ENCODE data around the gene MBP. TPM values are rescaled to one million over a fixed set of nuclear protein-coding genes. Genes with fewer than 3 reads are reported as not detected.

Gene MBP
- total and polyA plus RNA-seq, 10 of the 15 experiments (the other 5 are each of a cell fraction or from before 2014, with no cell fraction given): 12.2 to 67.8 (median 42.1) TPM

GRCh38 chr18:77086034-77086433, 46.5 kb downstream of the MBP start:
- POLR2A ChIA-PET: interaction anchor here (1.2 kb wide), 1 partner anchor 20 kb away, joined by 3 read pairs; no protein-coding TSS in a partner anchor
- Histone ChIP-seq H4K20me1 (ENCODE audit: control insufficient read depth, insufficient read depth) (no peaks in the 10 kb centered on the region), H3K27me3 (replicated peaks in 1 of 2; ENCODE audit: control insufficient read depth in 2 of 2, insufficient read depth in 2 of 2, low read length in 1 of 2) (no peaks in the 10 kb centered on the region), H3K27ac (ENCODE audit: control insufficient read depth, insufficient read depth) (no peak overlapping the region), H3K4me2 (ENCODE audit: control insufficient read depth, insufficient read depth) (no peak overlapping the region), H3K79me2 (ENCODE audit: control insufficient read depth, insufficient read depth, low read length) (peaks cover 32% of the 10 kb centered on the region), H3K4me3 (no peak overlapping the region), H2AFZ (ENCODE audit: control insufficient read depth, low read depth, low read length) (no peak overlapping the region), H3K36me3 (ENCODE audit: control insufficient read depth in 2 of 2, insufficient read depth in 2 of 2, low read length in 1 of 2) (peaks cover 12 to 16% of the 10 kb centered on the region in 2 experiments), H3K9me3 (replicated peaks; ENCODE audit: control insufficient read depth, insufficient read depth, low read length) (no peaks in the 10 kb centered on the region; the same call in 2 of the 3 replicates), H3K9ac (ENCODE audit: control insufficient read depth, insufficient read depth, low read length) (no peak overlapping the region), H3K4me1 (ENCODE audit: control insufficient read depth, insufficient read depth, low read length) (peaks cover 4% of the 10 kb centered on the region)
- DNase-seq (ENCODE audit: low read depth, low spot score) (no peak), FAIRE-seq (no peak), ATAC-seq (no peak)
- intact Hi-C loops (cut with micrococcal nuclease; ENCODE audit: unreplicated experiment) (no loop called here), in situ Hi-C loops (cut with MboI) (no loop called here)
- TF ChIP-seq EED (IDR thresholded peaks at IDR 0.05; ENCODE audit: low read depth) (no peak), TARDBP (IDR thresholded peaks at IDR 0.05; ENCODE audit: borderline replicate concordance) (no peak), E2F8 (IDR thresholded peaks at IDR 0.05; ENCODE audit: low read depth, partially characterized antibody) (no peak), PAX5 (IDR thresholded peaks at IDR 0.05; ENCODE audit: borderline replicate concordance, low read depth, low read length) (no peak), JUND (IDR thresholded peaks at IDR 0.05; ENCODE audit: low read depth, low read length) (no peak), ZZZ3 (IDR thresholded peaks at IDR 0.05; ENCODE audit: control insufficient read depth, insufficient read length, low read depth) (no peak), CHD4 (IDR thresholded peaks at IDR 0.05) (no peak), SIX5 (IDR thresholded peaks at IDR 0.05; ENCODE audit: low read depth, low read length, severe bottlenecking) (no peak), BRCA1 (IDR thresholded peaks at IDR 0.05; ENCODE audit: low read depth, low read length) (no peak)
- TF ChIP-seq, protein P1, sequence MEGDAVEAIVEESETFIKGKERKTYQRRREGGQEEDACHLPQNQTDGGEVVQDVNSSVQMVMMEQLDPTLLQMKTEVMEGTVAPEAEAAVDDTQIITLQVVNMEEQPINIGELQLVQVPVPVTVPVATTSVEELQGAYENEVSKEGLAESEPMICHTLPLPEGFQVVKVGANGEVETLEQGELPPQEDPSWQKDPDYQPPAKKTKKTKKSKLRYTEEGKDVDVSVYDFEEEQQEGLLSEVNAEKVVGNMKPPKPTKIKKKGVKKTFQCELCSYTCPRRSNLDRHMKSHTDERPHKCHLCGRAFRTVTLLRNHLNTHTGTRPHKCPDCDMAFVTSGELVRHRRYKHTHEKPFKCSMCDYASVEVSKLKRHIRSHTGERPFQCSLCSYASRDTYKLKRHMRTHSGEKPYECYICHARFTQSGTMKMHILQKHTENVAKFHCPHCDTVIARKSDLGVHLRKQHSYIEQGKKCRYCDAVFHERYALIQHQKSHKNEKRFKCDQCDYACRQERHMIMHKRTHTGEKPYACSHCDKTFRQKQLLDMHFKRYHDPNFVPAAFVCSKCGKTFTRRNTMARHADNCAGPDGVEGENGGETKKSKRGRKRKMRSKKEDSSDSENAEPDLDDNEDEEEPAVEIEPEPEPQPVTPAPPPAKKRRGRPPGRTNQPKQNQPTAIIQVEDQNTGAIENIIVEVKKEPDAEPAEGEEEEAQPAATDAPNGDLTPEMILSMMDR (IDR thresholded peaks at IDR 0.05 in 2 of 3, conservative IDR thresholded peaks at IDR 0.05 in 1 of 3; ENCODE audit: control insufficient read depth in 2 of 3, extremely low read depth in 1 of 3, insufficient read depth in 1 of 3, low read depth in 3 of 3, low read length in 3 of 3): no peak
- TF ChIP-seq, protein P2, sequence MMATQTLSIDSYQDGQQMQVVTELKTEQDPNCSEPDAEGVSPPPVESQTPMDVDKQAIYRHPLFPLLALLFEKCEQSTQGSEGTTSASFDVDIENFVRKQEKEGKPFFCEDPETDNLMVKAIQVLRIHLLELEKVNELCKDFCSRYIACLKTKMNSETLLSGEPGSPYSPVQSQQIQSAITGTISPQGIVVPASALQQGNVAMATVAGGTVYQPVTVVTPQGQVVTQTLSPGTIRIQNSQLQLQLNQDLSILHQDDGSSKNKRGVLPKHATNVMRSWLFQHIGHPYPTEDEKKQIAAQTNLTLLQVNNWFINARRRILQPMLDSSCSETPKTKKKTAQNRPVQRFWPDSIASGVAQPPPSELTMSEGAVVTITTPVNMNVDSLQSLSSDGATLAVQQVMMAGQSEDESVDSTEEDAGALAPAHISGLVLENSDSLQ (IDR thresholded peaks at IDR 0.05): no peak
- RAD21 ChIA-PET (ENCODE audit: unreplicated experiment): no interaction called here
- BruUV-seq (replicated peaks): no TSS peak
- CTCF ChIA-PET: no interaction called here
- 97% methylated on average over 3 of the region's 3 CpGs for WGBS (ENCODE audit: insufficient coverage, insufficient replicate concordance, low lambda C conversion rate, missing lambda C conversion rate)
- SMC1A ChIA-PET (ENCODE audit: uncharacterized antibody, unreplicated experiment): interaction anchor here (0.6 to 1.6 kb wide), 2 partner anchors 10 to 174 kb away, joined by 3 to 4 read pairs; no protein-coding TSS in a partner anchor

All from GM12878 (cell line).